GM21447 (cell line): Measurements from ENCODE around the gene ZBTB5.

Experiments used
- ATAC-seq: cut with Tn5 transposase; IDR thresholded peaks from one replicate; pipeline ENCODE4 v1.9.1; 2021; ENCODE audit not compliant: unreplicated experiment

The ZBTB5 gene

DNA sequence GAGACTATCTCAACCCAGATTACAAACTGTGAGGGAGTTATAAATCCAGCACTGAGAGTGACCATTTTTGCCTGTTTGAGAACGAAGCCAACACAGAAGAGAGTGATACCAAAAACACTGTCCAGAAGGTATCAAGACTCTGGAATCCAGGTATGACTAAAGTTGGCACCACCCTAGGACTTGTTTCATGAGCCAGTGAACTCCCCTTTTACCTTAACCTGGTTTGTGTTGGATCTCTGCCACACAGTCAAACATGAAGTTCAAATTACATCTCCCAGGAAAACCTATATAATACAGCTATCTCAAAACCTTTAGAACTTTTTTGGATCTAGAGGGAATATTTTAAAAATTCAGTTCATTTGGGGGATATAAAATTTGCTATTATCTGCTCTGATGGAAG lies 11.4 kb downstream of the ZBTB5 start:
- ATAC-seq: no peak

DNA sequence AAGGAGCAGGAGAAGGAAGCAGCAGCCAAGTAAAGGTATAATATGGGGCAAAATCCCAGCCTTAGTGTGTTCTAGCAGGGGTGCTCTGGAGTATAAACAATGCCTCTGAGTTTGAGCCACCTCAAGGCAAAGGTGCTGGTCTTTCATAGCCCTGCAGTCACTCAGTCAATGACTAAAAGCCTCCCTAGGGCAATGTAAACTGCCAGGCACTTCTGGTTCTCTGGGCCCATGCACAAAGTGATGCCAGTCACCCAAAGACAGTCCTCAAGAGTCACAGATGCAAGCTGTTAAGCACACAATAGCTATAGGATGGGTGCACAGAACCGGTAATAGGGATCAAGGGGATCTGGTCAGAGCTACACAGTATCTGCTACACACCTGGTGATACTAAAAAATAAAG lies 12.6 kb downstream of the ZBTB5 start:
- no peak for ATAC-seq

DNA sequence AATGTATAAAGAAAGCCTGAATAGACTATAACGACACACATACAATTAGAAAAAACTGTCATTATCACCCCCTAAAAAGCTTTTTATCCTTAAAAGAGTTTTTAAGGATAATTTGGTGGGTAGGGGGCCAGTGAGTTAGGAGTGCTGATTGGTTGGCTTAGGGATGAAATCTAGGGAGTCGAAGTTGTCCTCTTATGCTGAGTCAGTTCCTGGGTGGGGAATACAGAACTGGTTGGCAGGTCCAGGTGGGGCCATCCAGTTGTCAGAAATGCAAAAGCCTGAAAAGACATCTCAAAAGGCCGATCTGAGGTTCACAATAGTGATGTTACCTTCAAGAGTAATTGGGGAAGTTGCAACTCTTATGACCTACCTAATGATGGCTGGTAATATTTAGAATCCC lies 13.6 kb downstream of the ZBTB5 start:
- ATAC-seq: no peak

DNA sequence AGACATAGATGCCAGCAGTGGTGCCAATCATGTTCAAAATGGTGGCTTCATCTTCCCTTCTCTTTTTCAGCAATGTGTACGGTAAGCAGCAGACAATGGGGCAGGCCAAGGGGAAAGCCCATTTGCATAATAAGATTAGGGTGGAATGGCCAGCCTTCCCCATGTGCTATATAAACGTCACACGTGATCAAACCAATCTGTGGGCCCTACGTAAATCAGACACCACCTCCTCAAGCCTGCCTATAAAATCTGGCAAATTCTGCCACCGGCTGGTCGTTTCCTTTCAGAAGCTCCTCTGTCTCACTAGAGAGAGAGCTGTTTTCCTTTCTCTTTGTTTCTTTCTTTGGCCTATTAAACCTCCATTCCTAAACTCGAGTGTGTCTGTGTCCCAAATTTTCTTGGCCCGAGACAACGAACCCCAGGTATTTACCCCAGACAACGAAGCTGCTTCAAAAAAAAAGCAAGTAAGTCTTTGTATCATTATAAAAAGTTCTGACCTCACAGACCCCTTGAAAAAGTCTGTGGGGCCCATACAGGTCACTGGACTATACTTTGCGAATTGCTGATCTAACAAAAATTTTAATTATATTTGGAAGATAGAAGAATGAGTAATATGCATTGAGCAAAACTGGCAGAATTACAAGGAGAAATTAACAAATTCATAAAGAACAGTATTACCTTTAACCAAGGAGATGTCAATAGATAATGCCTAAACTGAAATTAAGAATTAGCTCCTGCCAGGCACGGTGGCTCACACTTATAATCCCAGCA lies 15.2 kb downstream of the ZBTB5 start:
- ATAC-seq: no peak

DNA sequence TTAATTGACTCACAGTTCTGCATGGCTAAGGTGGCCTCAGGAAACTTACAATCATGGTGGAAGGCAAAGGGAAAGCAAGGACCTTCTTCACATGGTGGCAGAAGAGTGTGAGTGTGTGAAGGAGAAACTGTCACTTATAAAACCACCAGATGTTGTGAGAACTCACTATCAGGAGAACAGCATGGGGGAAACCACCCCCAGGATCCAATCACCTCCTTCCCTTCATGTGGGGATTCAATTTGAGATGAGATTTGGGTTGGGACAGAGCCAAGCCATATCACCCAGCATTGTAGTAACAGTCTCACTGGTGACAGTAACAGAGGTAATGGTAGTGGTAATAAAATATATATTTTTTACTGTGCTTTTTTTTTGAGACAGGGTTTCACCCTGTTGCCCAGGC lies 18.1 kb downstream of the ZBTB5 start:
- no peak for ATAC-seq

DNA sequence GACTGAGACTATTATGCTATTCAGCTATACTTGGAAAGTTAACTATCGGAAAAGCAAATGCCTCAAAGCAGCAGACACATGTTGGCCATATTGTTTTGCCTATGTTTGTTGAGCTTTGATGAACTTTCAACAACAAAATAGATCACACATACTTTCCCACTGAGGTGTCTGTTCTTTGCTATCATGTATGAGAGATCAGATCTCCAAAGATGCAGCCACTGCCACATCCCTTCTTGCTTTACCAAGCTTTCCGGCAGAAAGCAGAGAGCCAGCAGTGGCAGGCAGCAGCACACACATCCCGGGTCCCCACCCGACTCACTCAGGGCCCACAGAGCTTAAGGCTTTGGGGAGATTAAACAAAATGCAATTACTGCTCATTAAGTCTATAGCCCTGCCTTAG lies 18.8 kb downstream of the ZBTB5 start:
- ATAC-seq: no peak

DNA sequence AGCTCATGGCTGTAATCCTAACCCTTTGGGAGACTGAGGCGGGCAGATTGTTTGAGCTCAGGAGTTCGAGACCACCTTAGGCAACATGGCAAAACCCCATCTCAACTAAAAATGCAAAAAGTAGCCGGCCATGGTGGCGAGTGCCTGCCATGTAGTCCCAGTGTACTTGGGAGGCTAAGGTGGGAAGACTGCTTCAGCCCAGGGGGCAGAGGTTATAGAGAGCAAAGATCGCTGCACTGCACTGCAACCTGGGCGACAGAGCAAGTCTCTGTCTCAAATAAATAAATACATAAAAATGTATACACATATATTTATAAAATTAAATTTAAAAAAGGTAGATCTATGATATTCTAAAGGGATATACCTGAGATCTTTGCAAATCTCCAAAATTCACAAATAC lies 19.4 kb downstream of the ZBTB5 start:
- no peak for ATAC-seq

DNA sequence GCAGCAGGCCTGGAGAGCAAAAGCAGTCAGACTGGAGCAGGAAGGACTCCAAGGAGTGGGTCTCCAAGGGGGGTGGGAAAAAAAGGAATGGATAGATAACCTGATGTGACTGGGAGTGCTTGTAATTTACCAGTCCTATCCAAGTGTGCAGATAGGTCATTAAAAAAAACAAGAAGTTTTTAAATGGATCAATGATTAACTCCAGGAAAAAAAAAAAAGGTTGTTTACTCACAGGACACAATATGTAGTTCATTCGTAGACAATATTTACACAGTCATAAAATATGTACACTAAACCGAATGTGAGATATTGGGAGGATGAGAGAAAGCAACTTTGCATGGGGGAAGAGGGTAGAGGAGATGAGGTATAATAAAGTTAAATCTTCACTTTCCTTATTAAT lies 20.4 kb downstream of the ZBTB5 start:
- no peak for ATAC-seq

DNA sequence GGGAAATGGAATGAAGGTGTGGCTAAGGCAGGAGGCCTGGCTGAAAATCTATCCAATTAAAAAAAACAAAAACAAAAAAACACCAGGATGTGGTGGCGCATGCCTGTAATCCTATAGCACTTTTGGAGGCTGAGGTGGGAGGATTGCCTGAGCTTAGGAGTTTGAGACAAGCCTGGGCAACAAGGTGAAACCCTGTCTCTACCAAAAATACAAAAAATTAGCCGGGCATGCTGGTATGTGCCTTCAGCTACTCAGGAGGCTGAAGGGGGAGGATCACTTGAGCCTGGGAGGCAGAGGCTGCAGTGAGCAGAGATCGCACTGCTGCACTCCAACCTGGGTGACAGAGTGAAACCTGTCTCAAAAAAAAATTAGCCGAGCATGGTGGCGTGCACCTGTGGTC lies 21.7 kb downstream of the ZBTB5 start:
- ATAC-seq: no peak

DNA sequence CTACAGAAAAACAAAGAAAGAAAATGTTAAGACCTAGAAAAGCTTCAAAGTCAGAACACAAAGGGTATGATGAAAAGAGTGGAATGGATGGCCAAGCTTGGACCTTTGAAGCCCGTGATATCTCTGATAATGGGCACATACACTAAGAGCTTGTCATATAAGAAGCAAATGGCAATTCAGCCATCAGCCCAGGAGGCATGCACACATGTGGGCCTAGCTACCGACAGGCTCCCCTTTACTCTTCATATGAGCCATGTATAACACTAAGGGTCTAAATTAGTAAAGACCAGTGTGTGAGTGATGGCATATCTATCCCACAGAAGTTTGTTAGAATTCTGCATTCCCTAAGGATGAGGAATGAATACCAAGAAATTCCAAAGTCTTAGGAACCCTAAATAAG lies 22.7 kb downstream of the ZBTB5 start:
- ATAC-seq: no peak

DNA sequence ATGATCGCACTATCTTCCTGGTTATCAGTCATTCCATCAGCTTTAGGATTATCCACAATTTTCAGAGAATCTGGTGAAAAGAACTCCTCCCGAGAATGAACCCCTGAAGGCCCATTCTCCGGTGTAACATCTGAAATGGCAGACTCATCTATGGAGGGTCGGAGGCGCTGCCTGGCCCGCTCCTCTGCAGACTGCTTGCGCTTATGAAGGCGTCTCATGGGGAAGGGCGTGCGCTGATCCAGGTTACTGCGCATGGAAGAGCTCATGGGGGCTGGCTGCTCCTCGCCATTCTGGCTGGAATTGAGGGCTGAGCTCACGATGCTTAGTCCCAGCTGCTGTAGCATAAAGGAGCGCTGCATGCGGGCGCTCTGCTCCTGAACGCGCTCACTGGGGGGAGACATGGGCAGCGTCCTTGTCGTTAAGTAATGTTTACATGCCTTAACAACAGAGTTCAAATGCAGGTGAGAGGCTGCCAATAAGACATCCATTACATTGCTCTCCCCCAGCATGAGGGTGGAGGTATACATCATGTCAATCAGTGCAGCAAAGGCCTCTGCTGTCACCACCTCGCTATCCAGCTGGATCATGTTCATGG lies 23.4 kb downstream of the ZBTB5 start:
- ATAC-seq: no peak

DNA sequence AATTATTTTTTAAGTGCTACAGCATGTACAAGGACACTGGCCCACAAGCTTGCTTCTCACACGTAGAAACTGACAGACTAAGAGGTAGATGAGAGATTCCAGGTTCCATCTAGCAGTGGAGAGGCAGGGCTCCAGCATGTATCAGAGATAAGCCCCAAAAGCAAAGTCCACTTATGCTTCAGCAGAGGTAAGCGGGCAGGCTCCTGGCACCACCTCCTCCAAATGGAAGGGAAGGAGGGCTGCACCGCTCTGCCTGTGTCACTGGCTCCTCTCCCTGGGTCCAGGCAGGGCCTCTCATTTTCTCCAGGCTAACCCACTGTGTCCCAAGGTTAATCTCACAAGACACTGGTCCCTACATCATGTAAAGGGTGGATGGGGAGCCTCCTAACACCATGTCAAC lies 26.9 kb downstream of the ZBTB5 start:
- no peak for ATAC-seq

DNA sequence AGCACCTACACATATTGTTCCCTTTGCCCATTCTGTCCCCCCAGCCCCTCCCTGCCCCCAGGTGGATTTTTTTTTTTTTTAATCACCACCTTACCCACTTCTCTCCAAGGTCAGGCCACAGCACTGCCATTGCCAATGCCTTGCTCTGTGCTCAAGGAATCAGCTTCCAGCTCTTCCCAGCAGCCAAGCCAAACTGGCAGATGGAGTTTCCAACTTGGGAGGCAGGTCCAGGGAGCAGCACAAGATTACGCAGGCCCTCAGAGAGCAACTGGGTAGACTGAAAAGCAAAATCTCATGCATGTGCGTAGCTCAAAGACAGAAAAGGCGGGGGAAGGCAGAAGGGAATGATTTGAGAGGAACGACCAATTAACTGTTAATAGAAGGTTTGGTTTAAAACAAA lies 27.6 kb downstream of the ZBTB5 start:
- no peak for ATAC-seq

DNA sequence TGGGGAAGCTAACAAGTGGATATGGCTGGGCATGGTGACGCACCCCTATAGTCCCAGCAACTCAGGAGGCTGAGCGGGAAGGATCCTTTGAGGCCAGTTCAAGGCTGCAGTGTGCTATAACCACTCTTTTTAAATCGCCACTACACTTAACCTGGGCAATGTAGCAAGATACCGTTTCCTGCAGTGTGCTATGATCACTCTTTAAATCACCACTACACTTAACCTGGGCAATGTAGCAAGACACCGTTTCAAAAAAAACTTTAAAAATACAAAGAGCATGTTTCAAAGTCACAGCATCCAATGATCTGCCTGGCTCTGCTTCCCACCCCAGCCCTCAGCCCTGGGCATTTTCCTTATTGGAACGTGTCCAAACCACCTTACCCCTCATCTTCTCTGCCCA lies 28.2 kb downstream of the ZBTB5 start:
- ATAC-seq: no peak

DNA sequence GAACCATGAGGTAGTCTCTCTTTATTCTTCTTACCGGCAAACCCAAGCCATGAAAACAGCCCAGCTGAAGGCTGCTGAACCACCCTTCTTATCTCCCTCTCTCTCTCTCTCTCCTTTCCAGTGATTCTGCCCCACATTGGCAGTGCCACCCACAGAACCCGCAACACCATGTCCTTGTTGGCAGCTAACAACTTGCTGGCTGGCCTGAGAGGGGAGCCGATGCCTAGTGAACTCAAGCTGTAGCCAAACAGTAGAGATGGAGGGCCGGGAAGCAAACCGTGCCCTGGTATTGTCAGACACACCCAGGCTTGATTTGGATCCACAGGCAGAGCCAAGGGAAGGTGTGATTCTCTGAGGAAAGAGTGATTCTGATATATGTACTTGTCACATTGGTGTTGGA lies 28.7 kb downstream of the ZBTB5 start:
- no peak for ATAC-seq

DNA sequence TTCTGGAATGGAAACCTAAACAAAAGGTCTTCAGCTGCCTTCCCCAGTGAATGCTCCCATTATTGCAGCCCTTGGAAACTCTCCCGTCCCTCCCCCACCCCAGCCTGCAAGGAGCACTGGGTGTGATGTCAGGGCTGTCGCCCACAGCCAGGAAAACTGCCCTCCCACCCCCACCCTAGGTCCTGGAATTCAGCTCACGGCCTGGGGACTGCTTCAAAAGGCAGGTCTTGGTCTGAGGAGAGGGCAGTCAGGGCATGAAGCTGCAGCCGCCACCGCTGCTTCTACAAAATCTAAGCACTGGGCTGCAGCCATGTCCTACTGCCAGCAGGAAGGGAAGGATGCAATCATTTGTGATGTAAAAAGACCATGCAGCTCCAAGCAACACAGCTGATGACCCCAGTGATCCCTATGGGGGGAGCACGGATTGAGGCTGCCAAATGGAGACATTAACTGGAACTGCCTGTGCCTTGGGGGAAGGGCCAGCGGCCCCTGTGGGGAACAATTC lies 31.3 kb downstream of the ZBTB5 start:
- no peak for ATAC-seq

DNA sequence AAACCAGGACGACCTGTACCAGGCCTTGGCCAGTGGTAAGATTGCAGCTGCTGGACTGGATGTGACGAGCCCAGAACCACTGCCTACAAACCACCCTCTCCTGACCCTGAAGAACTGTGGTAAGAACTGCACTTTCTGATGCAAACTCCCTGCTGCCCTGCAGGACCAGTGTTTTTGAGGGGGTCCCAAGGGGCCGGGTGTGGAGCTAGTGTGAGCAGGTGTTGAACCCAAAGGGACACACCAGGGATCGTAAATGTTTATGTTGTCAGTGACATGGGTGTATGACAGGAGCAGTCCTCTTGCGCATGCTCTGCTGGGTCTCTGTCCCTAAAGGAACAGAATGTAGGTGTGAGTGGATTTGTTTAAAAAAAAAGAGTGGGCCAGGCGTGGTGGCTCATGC lies 33.2 kb downstream of the ZBTB5 start:
- no peak for ATAC-seq

DNA sequence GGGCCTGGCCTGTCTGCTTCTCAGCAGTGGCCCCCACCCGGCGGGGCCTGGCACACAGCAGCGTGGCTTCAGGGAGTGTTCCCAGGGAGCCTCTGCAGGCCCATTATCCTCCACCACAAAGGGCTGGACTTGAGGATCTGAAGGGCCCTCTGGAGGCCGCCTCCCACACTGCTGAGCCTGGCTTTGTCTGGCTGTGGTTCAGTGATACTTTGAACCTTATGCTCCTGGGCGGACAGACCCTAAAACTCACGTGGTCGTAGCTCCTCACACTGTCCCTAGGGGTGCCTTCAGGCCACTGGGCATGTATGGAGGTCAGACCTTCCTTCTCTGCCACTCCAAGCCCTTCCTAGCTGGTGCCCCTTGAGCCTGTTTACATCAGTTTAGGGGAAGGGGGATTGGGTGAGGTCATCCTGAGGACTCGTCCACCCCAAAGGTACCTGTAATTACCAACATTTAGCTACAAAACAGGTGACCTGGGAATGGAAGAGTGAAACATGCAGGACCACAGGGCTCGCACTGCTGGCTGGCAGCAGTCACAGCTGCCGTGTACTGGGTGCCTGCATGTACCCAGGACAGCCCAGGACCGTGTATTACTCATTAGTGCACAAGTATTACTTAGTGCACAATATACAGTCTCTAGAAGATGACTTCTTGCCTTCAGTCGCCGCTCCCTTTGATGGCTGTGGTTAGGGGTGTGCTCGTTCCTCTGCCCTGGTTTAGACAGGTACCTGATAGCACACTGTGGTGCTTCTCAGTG lies 34.2 kb downstream of the ZBTB5 start:
- ATAC-seq: no peak

DNA sequence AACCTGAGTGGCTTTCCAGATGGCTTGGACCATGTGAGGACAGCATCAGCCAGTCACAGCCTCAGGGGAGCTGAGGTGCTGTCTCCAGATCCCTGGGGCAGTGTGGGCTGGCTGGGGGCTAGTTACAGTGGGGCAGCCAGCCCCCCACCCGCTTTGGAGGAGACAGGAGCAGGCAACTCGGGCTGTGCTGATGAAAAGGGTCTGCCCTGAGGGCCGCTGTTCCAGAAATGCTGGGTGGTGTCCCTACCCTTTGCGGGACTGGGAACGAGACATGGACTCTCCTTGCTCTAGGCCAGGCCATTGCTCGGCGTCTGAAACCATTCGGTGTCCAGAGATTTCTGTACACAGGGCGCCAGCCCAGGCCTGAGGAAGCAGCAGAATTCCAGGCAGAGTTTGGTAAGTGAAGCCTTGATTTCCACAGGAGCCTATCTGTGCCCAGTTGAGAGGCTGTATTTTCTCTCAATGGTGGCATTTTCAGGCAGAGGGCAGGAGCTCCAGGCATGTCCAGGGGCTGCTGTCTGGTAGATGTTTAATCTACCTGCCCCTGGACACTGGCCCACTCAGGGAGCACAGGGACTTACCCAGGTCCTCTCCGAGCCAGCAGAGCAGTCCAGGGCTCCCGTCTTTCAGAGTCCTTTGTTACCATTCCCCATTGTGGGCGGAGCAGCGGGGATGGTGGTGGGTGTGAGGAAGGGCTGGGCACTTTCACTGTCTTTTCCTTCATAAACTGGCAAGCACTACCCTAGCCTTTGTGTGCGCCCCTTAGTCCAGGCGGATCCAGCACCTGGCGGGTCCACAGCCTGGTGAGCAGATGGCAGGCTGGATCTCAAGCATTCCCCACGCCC lies 35.6 kb downstream of the ZBTB5 start:
- ATAC-seq: no peak

DNA sequence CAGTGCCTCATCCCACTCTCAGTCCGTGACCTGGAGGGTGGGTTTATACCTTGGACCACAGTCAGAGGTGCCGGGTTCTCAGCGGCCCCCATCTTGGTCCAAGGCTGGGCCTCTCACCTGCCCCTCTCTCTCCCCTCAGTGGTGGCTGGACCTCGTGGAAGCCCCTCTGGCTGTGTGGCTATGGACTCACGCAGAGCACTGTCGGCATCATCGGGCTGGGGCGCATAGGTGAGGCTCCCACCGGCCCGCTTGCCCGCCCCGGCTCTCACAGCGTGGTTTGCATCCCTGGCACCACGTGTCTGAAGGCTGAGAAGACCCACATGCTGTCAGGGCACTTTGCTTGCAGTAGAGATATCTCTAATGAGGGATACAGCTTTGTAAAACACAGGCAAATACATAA lies 36.9 kb downstream of the ZBTB5 start:
- no peak for ATAC-seq

DNA sequence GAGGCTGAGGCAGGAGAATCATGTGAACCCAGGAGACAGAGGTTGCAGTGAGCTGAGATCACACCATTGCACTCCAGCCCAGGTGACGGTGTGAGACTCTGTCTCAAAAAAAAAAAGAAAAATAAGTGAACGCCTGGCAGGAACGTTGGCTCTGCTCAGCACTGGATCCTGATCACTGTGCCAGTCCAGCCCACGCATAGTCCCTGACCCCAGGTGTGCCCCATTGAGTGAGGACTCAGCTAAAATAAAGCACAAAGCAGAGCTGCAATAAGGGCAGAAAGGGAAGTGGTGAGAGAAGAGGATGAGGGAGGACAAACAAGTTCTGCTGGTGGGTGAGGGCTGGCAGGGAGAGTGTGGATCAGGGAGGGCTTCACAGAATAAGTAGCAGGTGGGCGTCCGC lies 38.4 kb downstream of the ZBTB5 start:
- ATAC-seq: no peak
